K562 (cell line): Measurements from ENCODE around the gene ZEB2. TPM values are rescaled to one million over a fixed set of nuclear protein-coding genes. Genes with fewer than 3 reads are reported as not detected.
A peak's percentile ranks its signal among the peaks of the same experiment; 100 is the strongest.

Source experiments
- ATAC-seq: fragments of 200-7000 bp; cut with Tn5 transposase; 3 replicates; pipeline ENCODE4 v1.9.1; 2020; ENCODE audit warnings: moderate library complexity
- BruUV-seq: library from RNA; stranded (reverse); fragments of 400-500 nt; replicated peaks from 2 replicates; lab custom pipeline; 2021; lab: Mats Ljungman, UMichigan
- CTCF ChIA-PET: fragments of 300-600 bp; formaldehyde crosslinking; extraction: SDS; loops from one replicate; lab custom pipeline; 2021; ENCODE audit warnings: low intra/inter-chr PET ratio; lab: Yijun Ruan, JAX
- POLR2A ChIA-PET: fragments of 300-600, 350-650 bp; sonication (Branson Sonifier 250); formaldehyde crosslinking; extraction: SDS; loops from one replicate; lab custom pipeline; 2021; ENCODE audit warnings: antibody characterized with exemption, inconsistent platforms; lab: Yijun Ruan, JAX
- DNase-seq, 4 experiments: peaks; one replicate each; pipeline versions ENCODE4 v3.0.0 to v3.0.0-alpha.2; 2011 to 2018; ENCODE audit warnings: low spot score in 3 of 4, mixed read lengths in 3 of 4; ENCODE audit errors: extremely low read depth in 1 of 4
- FAIRE-seq: peaks from 2 replicates; lab custom pipeline; 2011; peaks lifted over from hg19 to GRCh38; lab: Jason Lieb, UNC
- H2AFZ ChIP-seq: 2 replicates; pipeline ENCODE4 v1.6.0; 2011; ENCODE audit warnings: low read depth, low read length, control low read depth, inconsistent platforms
- H3K27ac ChIP-seq: fragments of 200-600 bp; 3 replicates; pipeline ENCODE4 v1.8.0; 2011; ENCODE audit warnings: low read depth, mild to moderate bottlenecking, control low read depth, inconsistent platforms, low read length, moderate library complexity, mixed read lengths; ENCODE audit errors: extremely low read depth
- H3K27me3 ChIP-seq, 2 experiments: fragments of 300-600 bp in 1 of 2; 2 replicates in 1 of 2; 3 replicates in 1 of 2; pipeline versions ENCODE4 v1.6.0 to v1.8.0; 2011; ENCODE audit warnings: inconsistent platforms in 2 of 2, low read length in 2 of 2, mild to moderate bottlenecking in 1 of 2, mixed read lengths in 1 of 2, moderate library complexity in 1 of 2; ENCODE audit not compliant: control insufficient read depth in 2 of 2, insufficient read depth in 2 of 2
- H3K36me3 ChIP-seq: fragments of 300-600 bp; 3 replicates; pipeline ENCODE4 v1.8.0; 2011; ENCODE audit warnings: mild to moderate bottlenecking, low read length, inconsistent platforms; ENCODE audit not compliant: control insufficient read depth, insufficient read depth
- H3K4me1 ChIP-seq, 2 experiments: fragments of 200-600 bp in 1 of 2; replicated peaks in 1 of 2; 2 replicates in 1 of 2; 3 replicates in 1 of 2; pipeline versions ENCODE4 v1.5.1 to v1.8.0; 2011; ENCODE audit warnings: inconsistent platforms in 2 of 2, low read length in 2 of 2, mild to moderate bottlenecking in 1 of 2, mixed read lengths in 1 of 2, moderate library complexity in 1 of 2; ENCODE audit not compliant: control insufficient read depth in 2 of 2, insufficient read depth in 2 of 2
- H3K4me2 ChIP-seq: 2 replicates; pipeline ENCODE4 v1.6.1; 2011; ENCODE audit warnings: low read length, control low read depth, inconsistent platforms, mixed read lengths; ENCODE audit not compliant: insufficient read depth
- H3K4me3 ChIP-seq: fragments of 200-600 bp; sonication (generic), shearing (Covaris generic); 2 replicates; pipeline ENCODE4 v1.5.1; 2016; ENCODE audit warnings: control low read depth, inconsistent platforms
- H3K79me2 ChIP-seq: fragments of 200-600 bp; 3 replicates; pipeline ENCODE4 v1.8.0; 2011; ENCODE audit warnings: low read length, inconsistent platforms; ENCODE audit not compliant: control insufficient read depth, insufficient read depth
- H3K9ac ChIP-seq, 2 experiments: 2 replicates each; pipeline versions ENCODE4 v1.6.0 to v1.6.1; 2011; ENCODE audit warnings: low read depth in 2 of 2, low read length in 2 of 2, control low read depth in 1 of 2, inconsistent platforms in 1 of 2, mild to moderate bottlenecking in 1 of 2, mixed read lengths in 1 of 2; ENCODE audit not compliant: insufficient read depth in 1 of 2
- H3K9me1 ChIP-seq: one replicate; pipeline ENCODE4 v1.6.0; 2011; ENCODE audit warnings: inconsistent platforms, mild to moderate bottlenecking, low read length, moderate library complexity; ENCODE audit not compliant: control insufficient read depth, insufficient read depth
- H3K9me3 ChIP-seq: replicated peaks from 2 replicates; pipeline ENCODE4 v1.5.1; 2011; ENCODE audit warnings: low read depth, low read length, inconsistent platforms; ENCODE audit not compliant: control insufficient read depth, insufficient read depth
- H4K20me1 ChIP-seq: replicated peaks from 2 replicates; pipeline ENCODE4 v1.6.1; 2011; ENCODE audit warnings: low read length, inconsistent platforms, mixed read lengths; ENCODE audit not compliant: control insufficient read depth, insufficient read depth
- CBFA2T3 ChIP-seq: fragments of 450-650 bp; IDR thresholded peaks from 2 replicates; pipeline ENCODE4 v1.6.1; 2017
- CTCF ChIP-seq, 3 experiments: IDR thresholded peaks in 2 of 3; conservative IDR thresholded peaks in 1 of 3; 2 replicates each; pipeline ENCODE4 v1.5.1; 2011 to 2012; ENCODE audit warnings: low read length in 3 of 3, mild to moderate bottlenecking in 3 of 3, control low read depth in 2 of 3, improper control_type of control experiment in 1 of 3, inconsistent platforms in 1 of 3, low read depth in 1 of 3, mixed read lengths in 1 of 3, moderate library complexity in 1 of 3; ENCODE audit not compliant: insufficient read depth in 2 of 3
- EHMT2 ChIP-seq: fragments of 450-650 bp; IDR thresholded peaks from 2 replicates; pipeline ENCODE4 v1.6.1; 2018; ENCODE audit warnings: antibody characterized with exemption
- GTF2E2 ChIP-seq: fragments of 200-800 bp; sonication (Bioruptor generic); IDR thresholded peaks from 2 replicates; pipeline ENCODE4 v1.6.1; 2016; ENCODE audit warnings: missing genetic modification characterization, missing compliant biosample characterization
- HIVEP1 ChIP-seq: fragments of 250-450 bp; sonication (Bioruptor Pico); IDR thresholded peaks from 2 replicates; pipeline ENCODE4 v1.4.0; 2020; ENCODE audit warnings: mild to moderate bottlenecking
- JUNB ChIP-seq: fragments of 450-650 bp; formaldehyde crosslinking; conservative IDR thresholded peaks from 2 replicates; pipeline ENCODE4 v1.4.0; 2020; ENCODE audit warnings: mild to moderate bottlenecking
- KDM1A ChIP-seq, 2 experiments: fragments of 450-650 bp; IDR thresholded peaks; 2 replicates each; pipeline ENCODE4 v1.6.1; 2016; ENCODE audit warnings: mild to moderate bottlenecking in 2 of 2
- KDM5B ChIP-seq: fragments of 200-600 bp; sonication (generic); IDR thresholded peaks from 2 replicates; pipeline ENCODE4 v1.6.1; 2012; ENCODE audit warnings: low read depth, mild to moderate bottlenecking, moderate library complexity, low read length, control low read depth, inconsistent platforms; ENCODE audit not compliant: insufficient replicate concordance
- PCBP2 ChIP-seq: fragments of 200-400 bp; formaldehyde crosslinking; IDR thresholded peaks from 2 replicates; pipeline ENCODE4 v1.6.1; 2018; ENCODE audit warnings: low read length, low read depth, mild to moderate bottlenecking, moderate library complexity; ENCODE audit not compliant: poor library complexity, severe bottlenecking
- PPARD ChIP-seq: fragments of 250-450 bp; sonication (Bioruptor Pico); IDR thresholded peaks from 2 replicates; pipeline ENCODE4 v1.8.0; 2022; ENCODE audit warnings: inconsistent platforms, mild to moderate bottlenecking, moderate library complexity
- PRDM10 ChIP-seq: fragments of 450-650 bp; IDR thresholded peaks from 2 replicates; pipeline ENCODE4 v1.6.1; 2018; ENCODE audit not compliant: partially characterized antibody
- SMAD4 ChIP-seq: fragments of 250-450 bp; sonication (Bioruptor Pico); conservative IDR thresholded peaks from 2 replicates; pipeline ENCODE4 v1.8.0; 2021; ENCODE audit warnings: inconsistent platforms, mild to moderate bottlenecking, moderate library complexity
- TEAD4 ChIP-seq, 2 experiments: sonication (generic) in 1 of 2; formaldehyde crosslinking in 1 of 2; IDR thresholded peaks; 2 replicates each; pipeline versions ENCODE4 v1.6.1 to v1.8.0; 2012 to 2022; ENCODE audit warnings: borderline replicate concordance in 1 of 2, inconsistent platforms in 1 of 2, low read length in 1 of 2, mild to moderate bottlenecking in 1 of 2, missing genetic modification reagents in 1 of 2
- YY1 ChIP-seq, 3 experiments: IDR thresholded peaks; 2 replicates each; pipeline ENCODE4 v1.6.1; 2011; ENCODE audit warnings: low read length in 2 of 3, mild to moderate bottlenecking in 2 of 3, moderate library complexity in 2 of 3, borderline replicate concordance in 1 of 3, control low read depth in 1 of 3, low read depth in 1 of 3; ENCODE audit not compliant: insufficient read depth in 3 of 3, insufficient replicate concordance in 2 of 3, control insufficient read depth in 1 of 3, insufficient read length in 1 of 3; ENCODE audit errors: extremely low read depth in 1 of 3
- WGBS: fragments of 100-300 bp; shearing (Covaris generic); methylation state at CpG from one replicate; pipeline ENCODE4 v1.1.6; 2016; ENCODE audit warnings: low coverage, mixed read lengths; ENCODE audit not compliant: insufficient coverage; ENCODE audit errors: missing lambda C conversion rate; 5-methylcytosine and 5-hydroxymethylcytosine counted together
- in situ Hi-C: fragments of 300-500 bp; cut with MboI; formaldehyde crosslinking; loops from 4 replicates; pipeline ENCODE4 v1.15.0; 2018; ENCODE audit warnings: inconsistent platforms, mixed read lengths
- intact Hi-C: fragments of 100-400 bp; cut with micrococcal nuclease; formaldehyde crosslinking; loops from 2 replicates; pipeline ENCODE4 v1.14.2; 2022
- polyA plus RNA-seq, 8 experiments: library from polyadenylated mRNA; depleted of rRNA in 4 of 8; stranded (reverse) in 5 of 8; unstranded in 3 of 8; fragments of >200 nt; fragmentation: Nextera tagmentation in 2 of 8; fragmentation: Illumina TruSeq in 1 of 8; extraction: Ambion mirVana in 2 of 8; extraction: Trizol in 1 of 8; gene quantifications; 2 replicates each; pipeline versions ENCODE4 v1.2.1 to v1.2.3, GENCODE V29; 2011 to 2014; ENCODE audit warnings: inconsistent platforms in 1 of 8, missing spikeins in 1 of 8
- total RNA-seq, 7 experiments: library from RNA; depleted of rRNA in 6 of 7; stranded (reverse); fragments of >200 nt in 6 of 7; fragmentation: Illumina TruSeq in 2 of 7; extraction: Trizol in 2 of 7; gene quantifications; 2 replicates each; pipeline versions ENCODE4 v1.2.1 to v1.2.3, GENCODE V29; 2011 to 2021; ENCODE audit warnings: low replicate concordance in 1 of 7

The ZEB2 gene
- total and polyA plus RNA-seq, 9 of the 15 experiments (the other 6 are each of a cell fraction or from before 2014, with no cell fraction given) = 15.1 to 113 (median 72.3) TPM

DNA sequence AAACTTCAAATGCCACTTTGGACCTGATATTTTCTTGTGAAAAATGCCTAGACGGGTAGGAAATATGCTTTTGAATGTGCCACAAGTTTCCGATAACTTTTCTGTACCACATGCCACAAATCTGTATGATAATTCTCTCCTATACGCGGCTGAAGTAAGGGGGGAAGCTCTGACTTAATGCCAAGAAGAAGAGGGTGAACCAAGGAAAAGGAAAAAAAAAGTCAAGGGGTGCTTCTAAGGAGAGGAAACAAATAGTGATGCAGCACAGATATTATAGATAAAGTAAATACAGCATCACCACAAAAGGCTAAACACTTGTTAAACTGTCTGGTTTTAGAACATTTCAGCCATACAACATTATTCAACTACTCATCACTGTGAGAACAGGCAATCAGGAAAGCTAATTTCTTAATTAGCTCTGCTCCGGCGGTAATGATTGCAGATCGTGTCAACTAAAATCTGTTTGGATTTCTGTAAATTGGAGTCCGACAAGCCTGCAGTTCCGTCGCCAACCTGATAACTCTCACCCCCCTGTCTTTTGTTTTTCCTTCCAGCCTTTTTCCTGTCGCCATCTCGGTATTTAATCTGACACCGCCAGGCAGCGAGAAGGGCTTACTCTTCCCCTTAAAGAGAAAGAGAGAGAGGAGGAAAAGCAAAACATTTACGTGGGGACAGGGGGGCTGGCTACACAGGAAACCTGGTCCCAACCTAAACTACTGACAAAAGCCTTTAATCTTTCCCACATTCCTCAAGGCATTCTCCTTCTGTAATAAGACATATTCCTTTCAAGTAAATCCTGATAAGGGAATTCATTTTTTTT is 67.5 kb downstream of the ZEB2 start:
- H2AFZ ChIP-seq = no peak overlapping the region
- H4K20me1 ChIP-seq = peaks cover 28% of the 10 kb centered on the region
- peaks cover 76% of the 10 kb centered on the region for H3K36me3 ChIP-seq
- ChIA-PET POLR2A (no interaction called here), CTCF (no interaction called here)
- no peaks in the 10 kb centered on the region for H3K9me1 ChIP-seq
- peak overlapping the region; percentile 11 to 32; a peak in 2 of 4 replicates for H3K9ac ChIP-seq
- no TSS peak for BruUV-seq
- 20% methylated on average over 14 of the region's 15 CpGs for WGBS
- H3K4me3 ChIP-seq = no peak overlapping the region
- DNase-seq = peak; percentile 46 to 76 (median 56)
- peak; percentile 67 for ATAC-seq
- no peaks in the 10 kb centered on the region for H3K9me3 ChIP-seq
- H3K27ac ChIP-seq = peak overlapping the region; percentile 58; the same call in 2 of the 3 replicates
- H3K4me2 ChIP-seq = peak overlapping the region; percentile 43; the same call in 1 of the 2 replicates
- intact Hi-C loops (no loop called here), in situ Hi-C loops (no loop called here)
- H3K4me1 ChIP-seq = peaks cover 0 to 49% of the 10 kb centered on the region in 2 experiments; a peak in 4 of 5 replicates
- no peaks in the 10 kb centered on the region for H3K27me3 ChIP-seq
- H3K79me2 ChIP-seq = peaks cover 100% of the 10 kb centered on the region
- FAIRE-seq = peak; percentile 63
- TF ChIP-seq HIVEP1 (no peak), YY1 (IDR thresholded peaks at IDR 0.05; ENCODE audit: borderline replicate concordance in 1 of 3, control insufficient read depth in 1 of 3, extremely low read depth in 1 of 3, insufficient read depth in 3 of 3, insufficient read length in 1 of 3, insufficient replicate concordance in 2 of 3, low read depth in 1 of 3, low read length in 2 of 3) (peak in 1 of 3 experiments; percentile 34), GTF2E2 (tag) (no peak), EHMT2 (no peak), JUNB (CRISPR knock-in tag) (no peak), KDM5B (no peak), CTCF (IDR thresholded peaks at IDR 0.05 in 2 of 3, conservative IDR thresholded peaks at IDR 0.05 in 1 of 3; ENCODE audit: insufficient read depth in 2 of 3, low read depth in 1 of 3, low read length in 3 of 3) (peak in 2 of 3 experiments; percentile 25 to 29; a peak in 1 of 6 replicates), SMAD4 (CRISPR knock-in tag) (peak; percentile 56; the same call in 1 of the 2 replicates), KDM1A (IDR thresholded peaks at IDR 0.05) (peak in 1 of 2 experiments; percentile 12; a peak in 1 of 4 replicates), CBFA2T3 (peak; percentile 73), TEAD4 (IDR thresholded peaks at IDR 0.05; ENCODE audit: low read length) (peak; percentile 70), TEAD4 (CRISPR knock-in tag; IDR thresholded peaks at IDR 0.05; ENCODE audit: borderline replicate concordance) (no peak), PPARD (CRISPR knock-in tag) (no peak), PRDM10 (peak; percentile 70), PCBP2 (no peak)
